Ishikawa (cell line): ENCODE results near the gene SPIRE2.

Experiments used
- CEBPB ChIP-seq: IDR thresholded peaks from 2 replicates; pipeline ENCODE4 v1.6.1; 2012
- CREB1 ChIP-seq: IDR thresholded peaks from 2 replicates; pipeline ENCODE4 v1.6.1; 2012; ENCODE audit warnings: low read depth
- EGR1 ChIP-seq: IDR thresholded peaks from 2 replicates; pipeline ENCODE4 v1.6.1; 2012
- EP300 ChIP-seq: IDR thresholded peaks from 2 replicates; pipeline ENCODE4 v1.6.1; 2012; ENCODE audit warnings: borderline replicate concordance
- FOXM1 ChIP-seq: IDR thresholded peaks from 2 replicates; pipeline ENCODE4 v1.6.1; 2012; ENCODE audit warnings: low read depth, borderline replicate concordance
- MAX ChIP-seq: IDR thresholded peaks from 2 replicates; pipeline ENCODE4 v1.6.1; 2012
- NFIC ChIP-seq: IDR thresholded peaks from 2 replicates; pipeline ENCODE4 v1.6.1; 2012
- RAD21 ChIP-seq: IDR thresholded peaks from 2 replicates; pipeline ENCODE4 v1.6.1; 2012; ENCODE audit warnings: low read depth
- REST ChIP-seq: IDR thresholded peaks from 2 replicates; pipeline ENCODE4 v1.6.1; 2012; ENCODE audit warnings: low read depth, mild to moderate bottlenecking
- TAF1 ChIP-seq: IDR thresholded peaks from 2 replicates; pipeline ENCODE4 v1.6.1; 2012; ENCODE audit warnings: low read depth, mild to moderate bottlenecking
- TCF12 ChIP-seq: IDR thresholded peaks from 2 replicates; pipeline ENCODE4 v1.6.1; 2012; ENCODE audit warnings: low read depth
- TEAD4 ChIP-seq: IDR thresholded peaks from 2 replicates; pipeline ENCODE4 v1.6.1; 2012
- USF1 ChIP-seq: IDR thresholded peaks from 2 replicates; pipeline ENCODE4 v1.6.1; 2012
- YY1 ChIP-seq: IDR thresholded peaks from 2 replicates; pipeline ENCODE4 v1.6.1; 2012; ENCODE audit warnings: low read depth
- ZBTB7A ChIP-seq: IDR thresholded peaks from 2 replicates; pipeline ENCODE4 v1.6.1; 2012; ENCODE audit warnings: low read depth

Gene SPIRE2

GRCh38 chr16:89828199-89828869 is at the start of gene SPIRE2:
SPIRE2 (plus strand) TSS chr16:89828475; CDS start chr16:89828551, 76 bp downstream.
- TF ChIP-seq USF1, result no peak
- TF ChIP-seq REST, result peak; percentile 86
- TF ChIP-seq CEBPB, result no peak
- TF ChIP-seq NFIC, result no peak
- TF ChIP-seq EP300, result peak; percentile 36; the same call in 1 of the 2 replicates
- no peak for TF ChIP-seq CREB1
- TF ChIP-seq MAX, result peak; percentile 51
- TF ChIP-seq YY1, result peak; percentile 57; the same call in 1 of the 2 replicates
- TF ChIP-seq EGR1, result 0 out of 2 replicates have a peak, but pooled peaks have one; percentile 20
- no peak for TF ChIP-seq TAF1
- TF ChIP-seq TEAD4, result no peak
- TF ChIP-seq ZBTB7A, result no peak
- no peak for TF ChIP-seq TCF12

- TF ChIP-seq YY1, result no peak
- TF ChIP-seq USF1, result no peak
- no peak for TF ChIP-seq ZBTB7A
- 0 out of 2 replicates have a peak, but pooled peaks have one; percentile 4 for TF ChIP-seq NFIC
Measured at GRCh38 chr16:89779231-89779908, 48.9 kb upstream of the SPIRE2 start.

GRCh38 chr16:89779909-89780305 is 48.4 kb upstream of the SPIRE2 start:
- TF ChIP-seq TCF12, result 0 out of 2 replicates have a peak, but pooled peaks have one; percentile 26
- no peak for TF ChIP-seq EP300
- 0 out of 2 replicates have a peak, but pooled peaks have one; percentile 7 for TF ChIP-seq NFIC

- TF ChIP-seq REST, result no peak
- TF ChIP-seq RAD21, result no peak
- no peak for TF ChIP-seq ZBTB7A
- TF ChIP-seq TCF12, result no peak
- no peak for TF ChIP-seq MAX
- TF ChIP-seq CEBPB, result no peak
- no peak for TF ChIP-seq YY1
- no peak for TF ChIP-seq TEAD4
- no peak for TF ChIP-seq NFIC
- TF ChIP-seq EGR1, result no peak
- no peak for TF ChIP-seq TAF1
Measured at GRCh38 chr16:89782489-89782888, 45.8 kb upstream of the SPIRE2 start.

GRCh38 chr16:89784406-89784805 is 43.9 kb upstream of the SPIRE2 start:
- TF ChIP-seq MAX, result no peak
- no peak for TF ChIP-seq YY1
- no peak for TF ChIP-seq FOXM1
- TF ChIP-seq EGR1, result no peak
- no peak for TF ChIP-seq TAF1
- no peak for TF ChIP-seq CEBPB
- TF ChIP-seq USF1, result no peak
- no peak for TF ChIP-seq EP300
- TF ChIP-seq ZBTB7A, result no peak
- no peak for TF ChIP-seq TEAD4
- TF ChIP-seq REST, result no peak
- TF ChIP-seq TCF12, result no peak
- TF ChIP-seq RAD21, result no peak
- no peak for TF ChIP-seq NFIC
